Central memory CD8-positive, alpha-beta T cell (primary cell): ENCODE measurements around the gene PUM1.

ENCODE experiments used
- ATAC-seq: fragments of 150-1000 bp; cut with Tn5 transposase; replicated peaks from 2 replicates; pipeline ENCODE4 v1.10.0; 2022; ENCODE audit warnings: mild to moderate bottlenecking, moderate FRiP score, moderate number of reproducible peaks; ENCODE audit not compliant: poor library complexity, severe bottlenecking; ENCODE audit errors: extremely low read depth
- DNase-seq, 2 donors: peaks; one replicate each; pipeline ENCODE4 v3.0.0; 2021; ENCODE audit warnings: low spot score in 2 of 2
- H3K27ac Mint-ChIP-seq: one replicate; pipeline ENCODE4 v1.8.0; 2022; ENCODE audit warnings: low read depth, mild to moderate bottlenecking, moderate library complexity, mixed read lengths
- H3K27me3 Mint-ChIP-seq: one replicate; pipeline ENCODE4 v1.8.0; 2022; ENCODE audit warnings: mixed read lengths
- H3K36me3 Mint-ChIP-seq: one replicate; pipeline ENCODE4 v1.8.0; 2022; ENCODE audit warnings: mild to moderate bottlenecking, moderate library complexity, mixed read lengths; ENCODE audit not compliant: insufficient read depth
- H3K4me1 Mint-ChIP-seq: one replicate; pipeline ENCODE4 v1.8.0; 2022; ENCODE audit warnings: mixed read lengths
- H3K4me3 Mint-ChIP-seq: one replicate; pipeline ENCODE4 v1.8.0; 2022; ENCODE audit warnings: mild to moderate bottlenecking, moderate library complexity, mixed read lengths
- H3K9me3 Mint-ChIP-seq: one replicate; pipeline ENCODE4 v1.8.0; 2022; ENCODE audit warnings: mixed read lengths

The PUM1 gene

GRCh38 chr1:30906631-30907441, 158.7 kb downstream of the PUM1 start:
- DNase-seq: no peak
- Mint-ChIP-seq H3K27ac (no peak overlapping the region), H3K9me3 (no peaks in the 10 kb centered on the region), H3K4me1 (peaks cover 15% of the 10 kb centered on the region), H3K36me3 (peaks cover 4% of the 10 kb centered on the region), H3K4me3 (peak overlapping the region; percentile 77), H3K27me3 (peaks cover 31% of the 10 kb centered on the region)
- no peak for ATAC-seq

GRCh38 chr1:30905916-30906620, 159.4 kb downstream of the PUM1 start:
- DNase-seq: no peak
- Mint-ChIP-seq H3K4me3 (no peak overlapping the region), H3K4me1 (peaks cover 15% of the 10 kb centered on the region), H3K36me3 (peaks cover 4% of the 10 kb centered on the region), H3K9me3 (no peaks in the 10 kb centered on the region), H3K27me3 (peaks cover 31% of the 10 kb centered on the region), H3K27ac (no peak overlapping the region)
- no peak for ATAC-seq

DNA sequence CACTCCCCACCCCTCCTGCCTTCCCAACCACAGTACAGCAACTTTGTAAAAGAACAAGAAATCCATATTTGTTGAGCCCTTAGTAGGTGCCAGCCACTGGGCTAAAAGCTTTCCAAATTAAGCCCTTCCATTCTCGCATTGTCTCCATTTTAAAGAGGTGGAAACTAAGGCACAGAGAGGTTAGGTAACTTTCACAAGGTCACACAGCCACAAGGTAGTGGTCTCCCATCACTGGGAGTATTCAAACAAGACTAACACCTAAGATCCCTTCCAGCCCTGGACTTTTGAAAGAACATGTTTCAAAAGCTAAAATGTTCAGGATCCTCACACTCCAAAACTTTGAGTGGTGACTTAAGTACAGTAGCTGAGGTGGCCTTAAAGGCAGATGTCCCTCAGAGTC, 160.1 kb downstream of the PUM1 start:
- no peaks in the 10 kb centered on the region for H3K9me3 Mint-ChIP-seq
- peaks cover 26% of the 10 kb centered on the region for H3K27me3 Mint-ChIP-seq
- no peak overlapping the region for H3K4me3 Mint-ChIP-seq
- DNase-seq (no peak), ATAC-seq (no peak)
- H3K4me1 Mint-ChIP-seq: peaks cover 15% of the 10 kb centered on the region
- peaks cover 4% of the 10 kb centered on the region for H3K36me3 Mint-ChIP-seq
- no peak overlapping the region for H3K27ac Mint-ChIP-seq

- DNase-seq (no peak), ATAC-seq (no peak)
- Mint-ChIP-seq H3K4me1 (peaks cover 15% of the 10 kb centered on the region), H3K36me3 (peaks cover 4% of the 10 kb centered on the region), H3K27me3 (peaks cover 21% of the 10 kb centered on the region), H3K9me3 (no peaks in the 10 kb centered on the region), H3K27ac (no peak overlapping the region), H3K4me3 (no peak overlapping the region)
Measured at GRCh38 chr1:30904962-30905335, 160.6 kb downstream of the PUM1 start.

DNA sequence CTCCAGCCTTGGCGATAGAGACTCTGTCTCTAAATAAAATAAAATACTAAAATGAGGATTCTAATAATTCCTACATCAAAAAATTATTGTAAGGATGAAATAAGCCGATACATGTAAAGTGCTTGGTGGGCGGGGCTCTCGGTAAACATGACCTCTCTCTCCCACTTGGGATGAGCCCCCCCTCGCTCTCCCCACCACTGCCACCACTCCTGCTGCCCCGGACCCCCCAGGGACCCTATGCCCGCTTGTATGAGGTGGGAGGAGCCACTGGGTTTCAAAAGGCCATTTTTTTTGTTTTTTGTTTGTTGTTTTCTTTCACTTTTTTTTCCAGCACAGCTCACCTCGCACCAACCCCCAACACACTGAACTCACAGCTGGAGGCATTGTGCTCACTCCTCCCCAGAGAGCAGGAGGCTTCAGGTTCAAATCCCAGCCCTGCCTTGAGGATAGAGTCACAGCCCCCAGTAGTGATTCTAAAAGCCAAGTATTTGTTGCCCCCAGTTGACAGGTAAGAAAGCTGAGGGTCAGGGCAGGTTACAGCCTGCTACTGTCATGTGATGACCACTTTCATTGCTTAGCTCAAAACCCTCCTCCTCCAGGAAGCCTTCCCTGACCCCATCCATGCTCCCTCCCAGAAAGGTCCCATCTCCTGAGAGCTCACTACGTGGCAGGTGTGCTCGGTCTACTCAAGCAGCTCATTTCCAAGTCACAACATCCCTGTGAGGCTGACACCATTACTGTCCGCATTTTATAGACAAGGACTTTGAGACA, 161.1 kb downstream of the PUM1 start:
- H3K4me1 Mint-ChIP-seq: peaks cover 11% of the 10 kb centered on the region
- H3K36me3 Mint-ChIP-seq: peaks cover 4% of the 10 kb centered on the region
- no peak overlapping the region for H3K4me3 Mint-ChIP-seq
- ATAC-seq (no peak), DNase-seq (no peak)
- peaks cover 16% of the 10 kb centered on the region for H3K27me3 Mint-ChIP-seq
- no peaks in the 10 kb centered on the region for H3K9me3 Mint-ChIP-seq
- no peak overlapping the region for H3K27ac Mint-ChIP-seq

- ATAC-seq: no peak
- Mint-ChIP-seq H3K36me3 (peaks cover 2% of the 10 kb centered on the region), H3K27me3 (peaks cover 9% of the 10 kb centered on the region), H3K27ac (no peak overlapping the region), H3K9me3 (no peaks in the 10 kb centered on the region), H3K4me3 (no peak overlapping the region), H3K4me1 (peaks cover 6% of the 10 kb centered on the region)
- no peak for DNase-seq
Measured at GRCh38 chr1:30903343-30904034, 162.0 kb downstream of the PUM1 start.

- Mint-ChIP-seq H3K27me3 (peaks cover 8% of the 10 kb centered on the region), H3K27ac (no peak overlapping the region), H3K36me3 (peaks cover under 1% of the 10 kb centered on the region), H3K4me1 (peaks cover 4% of the 10 kb centered on the region), H3K4me3 (no peak overlapping the region), H3K9me3 (no peaks in the 10 kb centered on the region)
- ATAC-seq (no peak), DNase-seq (no peak)
Measured at GRCh38 chr1:30902593-30903290, 162.8 kb downstream of the PUM1 start.

DNA sequence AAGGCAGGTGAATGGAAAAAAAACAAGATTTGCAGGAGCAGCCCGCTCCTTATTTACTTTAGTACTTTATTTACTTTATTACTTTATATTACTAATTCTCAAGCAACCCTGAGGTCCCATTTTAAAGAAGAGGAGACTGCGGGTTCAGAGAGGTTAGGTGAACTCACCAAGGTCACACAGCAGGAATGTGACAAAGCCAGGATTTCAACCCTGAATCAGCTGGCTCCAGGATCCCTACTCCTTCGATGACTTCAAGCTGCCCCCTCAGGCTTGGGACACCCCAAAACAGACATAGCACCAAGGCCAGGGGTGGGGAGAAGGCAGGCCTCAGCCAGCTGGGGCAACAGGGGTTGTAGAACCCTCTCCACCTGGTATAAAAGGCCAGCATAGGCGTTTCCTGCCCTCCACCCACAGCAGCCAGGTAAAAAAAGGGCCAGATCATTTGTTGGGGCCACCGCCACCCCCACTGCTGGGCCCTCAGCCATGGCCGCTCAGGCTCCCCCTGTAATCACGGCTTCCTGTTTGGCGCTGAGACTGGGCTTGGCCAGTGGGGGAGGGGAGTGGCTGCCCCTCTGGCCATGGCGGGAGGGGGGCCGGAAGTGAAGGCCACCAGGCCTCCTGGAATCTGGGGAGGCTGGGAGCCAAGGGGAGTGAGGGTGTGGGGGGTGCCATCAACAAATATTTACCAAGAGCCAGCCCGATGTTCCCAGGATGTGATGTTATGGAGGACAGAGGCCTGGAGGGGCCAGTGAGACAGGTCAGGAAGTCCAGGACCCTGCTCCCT, 163.5 kb downstream of the PUM1 start:
- Mint-ChIP-seq H3K4me3 (no peak overlapping the region), H3K36me3 (no peaks in the 10 kb centered on the region), H3K27ac (no peak overlapping the region), H3K9me3 (no peaks in the 10 kb centered on the region), H3K27me3 (peaks cover under 1% of the 10 kb centered on the region), H3K4me1 (no peaks in the 10 kb centered on the region)
- DNase-seq (no peak), ATAC-seq (no peak)

DNA sequence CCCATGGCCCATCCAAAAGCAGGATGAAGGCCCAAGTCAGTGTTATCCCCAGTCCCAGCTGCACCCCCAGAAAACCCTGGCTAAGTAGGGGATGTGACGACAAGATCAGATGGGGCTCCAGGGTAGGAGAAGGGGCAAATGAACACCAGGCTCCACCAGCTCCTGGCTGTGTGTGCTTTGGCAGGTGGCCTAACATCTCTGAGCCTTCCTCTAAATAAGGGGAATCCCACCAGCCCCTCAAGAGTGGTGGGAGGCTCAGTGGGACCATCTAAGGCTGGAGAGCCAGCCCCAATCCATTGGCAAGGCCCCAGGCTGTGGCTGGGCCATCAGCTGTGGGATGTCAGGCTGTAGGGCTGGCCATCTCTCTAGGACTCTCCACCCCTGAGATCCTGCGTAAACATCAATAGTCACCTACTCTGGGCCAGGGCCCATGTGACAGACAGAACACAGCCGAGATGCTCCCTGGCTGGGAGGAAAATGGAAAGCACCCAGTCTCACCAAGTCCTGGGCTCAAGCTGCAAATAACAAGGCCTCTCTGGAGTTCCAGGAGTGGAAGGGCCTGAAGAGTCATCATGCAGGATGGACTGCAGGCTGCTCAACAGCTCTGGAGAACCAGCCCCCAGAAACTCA, 164.5 kb downstream of the PUM1 start:
- Mint-ChIP-seq H3K4me1 (no peaks in the 10 kb centered on the region), H3K27ac (no peak overlapping the region), H3K4me3 (no peak overlapping the region), H3K36me3 (no peaks in the 10 kb centered on the region), H3K27me3 (peaks cover 8% of the 10 kb centered on the region), H3K9me3 (no peaks in the 10 kb centered on the region)
- ATAC-seq: no peak
- DNase-seq: no peak

- Mint-ChIP-seq H3K27ac (no peak overlapping the region), H3K4me1 (no peaks in the 10 kb centered on the region), H3K36me3 (no peaks in the 10 kb centered on the region), H3K27me3 (peaks cover 13% of the 10 kb centered on the region), H3K9me3 (no peaks in the 10 kb centered on the region), H3K4me3 (no peak overlapping the region)
- ATAC-seq: no peak
- no peak for DNase-seq
Measured at GRCh38 chr1:30900486-30900885, 165.0 kb downstream of the PUM1 start.
